OCI-LY3 (cell line): ENCODE measurements around the gene SLC6A11.

Experiments
- EZH2phosphoT487 ChIP-seq: fragments of 200-600 bp; shearing (Covaris generic); IDR thresholded peaks from 2 replicates; pipeline ENCODE4 v1.6.1; 2018; ENCODE audit warnings: antibody characterized with exemption, mixed run types, low read depth
- TF ChIP-seq, protein P1 (sequence below): fragments of 200-600, 300-600 bp; sonication (generic); IDR thresholded peaks from 2 replicates; pipeline ENCODE4 v1.5.1; 2014; ENCODE audit warnings: antibody characterized with exemption, low read length, low read depth

DNA sequence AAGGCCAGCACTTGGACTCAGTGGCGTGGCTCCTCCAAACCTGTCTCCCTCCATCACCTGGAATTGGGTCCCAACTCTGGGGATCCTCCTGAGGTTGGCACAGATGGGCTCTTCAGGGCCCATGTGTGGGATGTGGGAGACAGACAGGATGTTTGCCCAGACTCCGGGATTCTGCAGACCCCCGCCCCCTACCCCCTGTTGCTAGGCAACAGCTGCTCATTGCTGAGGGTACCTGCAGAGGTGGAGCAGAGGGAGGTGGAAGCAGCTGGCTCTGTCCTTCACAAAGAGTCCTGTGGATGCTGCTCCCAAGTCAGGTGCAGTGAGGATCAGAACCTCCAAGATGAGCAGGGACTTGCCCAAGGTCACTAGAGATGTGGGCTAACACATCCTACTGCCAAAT is 136.5 kb downstream of the SLC6A11 start:
- TF ChIP-seq, protein P1, sequence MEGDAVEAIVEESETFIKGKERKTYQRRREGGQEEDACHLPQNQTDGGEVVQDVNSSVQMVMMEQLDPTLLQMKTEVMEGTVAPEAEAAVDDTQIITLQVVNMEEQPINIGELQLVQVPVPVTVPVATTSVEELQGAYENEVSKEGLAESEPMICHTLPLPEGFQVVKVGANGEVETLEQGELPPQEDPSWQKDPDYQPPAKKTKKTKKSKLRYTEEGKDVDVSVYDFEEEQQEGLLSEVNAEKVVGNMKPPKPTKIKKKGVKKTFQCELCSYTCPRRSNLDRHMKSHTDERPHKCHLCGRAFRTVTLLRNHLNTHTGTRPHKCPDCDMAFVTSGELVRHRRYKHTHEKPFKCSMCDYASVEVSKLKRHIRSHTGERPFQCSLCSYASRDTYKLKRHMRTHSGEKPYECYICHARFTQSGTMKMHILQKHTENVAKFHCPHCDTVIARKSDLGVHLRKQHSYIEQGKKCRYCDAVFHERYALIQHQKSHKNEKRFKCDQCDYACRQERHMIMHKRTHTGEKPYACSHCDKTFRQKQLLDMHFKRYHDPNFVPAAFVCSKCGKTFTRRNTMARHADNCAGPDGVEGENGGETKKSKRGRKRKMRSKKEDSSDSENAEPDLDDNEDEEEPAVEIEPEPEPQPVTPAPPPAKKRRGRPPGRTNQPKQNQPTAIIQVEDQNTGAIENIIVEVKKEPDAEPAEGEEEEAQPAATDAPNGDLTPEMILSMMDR, result no peak
- no peak for TF ChIP-seq EZH2phosphoT487
